SH-SY5Y (cell line): ENCODE data around the gene AIRE.

Experiments used
- GATA2 ChIP-seq: IDR thresholded peaks from 2 replicates; pipeline ENCODE4 v1.6.1; 2011; ENCODE audit warnings: mild to moderate bottlenecking, low read depth, low read length
- GATA3 ChIP-seq: IDR thresholded peaks from 2 replicates; pipeline ENCODE4 v1.6.1; 2011; ENCODE audit warnings: low read depth, mild to moderate bottlenecking, low read length, moderate library complexity

The AIRE gene

GRCh38 chr21:44288251-44289110, 2.8 kb downstream of the AIRE start:
- TF ChIP-seq GATA3 (no peak), GATA2 (no peak)

- TF ChIP-seq GATA2 = no peak
- TF ChIP-seq GATA3 = no peak
These were observed 3.8 kb downstream of the AIRE start for GRCh38 chr21:44289381-44290010.

GRCh38 chr21:44290327-44291077, 4.8 kb downstream of the AIRE start:
- TF ChIP-seq GATA3 = no peak
- no peak for TF ChIP-seq GATA2

- TF ChIP-seq GATA3 (no peak), GATA2 (no peak)
These were observed 5.6 kb downstream of the AIRE start for GRCh38 chr21:44291078-44291935.

GRCh38 chr21:44291936-44292811, 6.5 kb downstream of the AIRE start:
- TF ChIP-seq GATA2 (no peak), GATA3 (no peak)

GRCh38 chr21:44292812-44293195, 7.1 kb downstream of the AIRE start:
- TF ChIP-seq GATA2 = no peak
- no peak for TF ChIP-seq GATA3

GRCh38 chr21:44293551-44294231, 8.0 kb downstream of the AIRE start:
- TF ChIP-seq GATA3 = no peak
- no peak for TF ChIP-seq GATA2

- TF ChIP-seq GATA3 (no peak), GATA2 (no peak)
These were observed 8.9 kb downstream of the AIRE start for GRCh38 chr21:44294391-44295162.

GRCh38 chr21:44295163-44295573, 9.5 kb downstream of the AIRE start:
- no peak for TF ChIP-seq GATA3
- TF ChIP-seq GATA2 = no peak

GRCh38 chr21:44295646-44296045, 10.0 kb downstream of the AIRE start:
- TF ChIP-seq GATA3 = no peak
- TF ChIP-seq GATA2 = no peak

GRCh38 chr21:44296103-44296519, 10.4 kb downstream of the AIRE start:
- TF ChIP-seq GATA2 = no peak
- no peak for TF ChIP-seq GATA3
